HG03342 (cell line): ENCODE results near the gene UBE2U.
"Not testable (repeated sequence)": the region's sequence is repeated elsewhere in the genome, so short reads cannot be mapped to it uniquely, and the experiment has no call there.

Source experiments
- ATAC-seq: cut with Tn5 transposase; IDR thresholded peaks from one replicate; pipeline ENCODE4 v1.9.1; 2021; ENCODE audit warnings: mild to moderate bottlenecking, moderate library complexity; ENCODE audit not compliant: unreplicated experiment

Gene UBE2U

GRCh38 chr1:64187646-64188045 lies 15.8 kb upstream of the UBE2U start:
- ATAC-seq: no peak

- ATAC-seq: no peak
Measured at GRCh38 chr1:64192290-64192689, 11.1 kb upstream of the UBE2U start.

- no peak for ATAC-seq
Measured at GRCh38 chr1:64194168-64195080, 9.0 kb upstream of the UBE2U start.

- ATAC-seq: no peak
Measured at GRCh38 chr1:64195081-64195395, 8.4 kb upstream of the UBE2U start.

- ATAC-seq: no peak
Measured at GRCh38 chr1:64196074-64196870, 7.2 kb upstream of the UBE2U start.

- no peak for ATAC-seq
Measured at GRCh38 chr1:64197076-64197475, 6.3 kb upstream of the UBE2U start.

GRCh38 chr1:64199154-64199553 lies 4.3 kb upstream of the UBE2U start:
- ATAC-seq: no peak

GRCh38 chr1:64200064-64200463 lies 3.4 kb upstream of the UBE2U start:
- no peak for ATAC-seq

GRCh38 chr1:64209221-64209620 lies 5.8 kb downstream of the UBE2U start:
- ATAC-seq: no peak

GRCh38 chr1:64212031-64212430 lies 8.6 kb downstream of the UBE2U start:
- no peak for ATAC-seq

GRCh38 chr1:64215576-64215975 lies 12.2 kb downstream of the UBE2U start:
- no peak for ATAC-seq

GRCh38 chr1:64220241-64220640 lies 16.8 kb downstream of the UBE2U start:
- no peak for ATAC-seq

- ATAC-seq: peak; percentile 72
Measured at GRCh38 chr1:64223329-64224151, 20.1 kb downstream of the UBE2U start.

- ATAC-seq: not testable (repeated sequence)
Measured at GRCh38 chr1:64224236-64224635, 20.8 kb downstream of the UBE2U start.

GRCh38 chr1:64228167-64228957 lies 24.9 kb downstream of the UBE2U start:
- no peak for ATAC-seq

- ATAC-seq: no peak
Measured at GRCh38 chr1:64229307-64229706, 25.9 kb downstream of the UBE2U start.

- ATAC-seq: no peak
Measured at GRCh38 chr1:64231153-64231552, 27.7 kb downstream of the UBE2U start.

- ATAC-seq: no peak
Measured at GRCh38 chr1:64231654-64232053, 28.2 kb downstream of the UBE2U start.

GRCh38 chr1:64234714-64235113 lies 31.3 kb downstream of the UBE2U start:
- no peak for ATAC-seq

- ATAC-seq: no peak
Measured at GRCh38 chr1:64235181-64235580, 31.8 kb downstream of the UBE2U start.
